GM12878 (cell line): Measurements from ENCODE around the gene KIRREL3. TPM values are rescaled to one million over a fixed set of nuclear protein-coding genes. Genes with fewer than 3 reads are reported as not detected.

ENCODE experiments used
- ATAC-seq: fragments of 200-7000 bp; cut with Tn5 transposase; 3 replicates; pipeline ENCODE4 v1.9.1; 2020; ENCODE audit warnings: mild to moderate bottlenecking, moderate library complexity
- BruUV-seq: library from RNA; stranded (reverse); fragments of 400-500 nt; replicated peaks from 2 replicates; lab custom pipeline; 2021; lab: Mats Ljungman, UMichigan
- CTCF ChIA-PET: fragments of 300-600 bp; sonication (Branson Sonifier 250); formaldehyde crosslinking; extraction: SDS; loops from one replicate; lab custom pipeline; 2021; ENCODE audit warnings: inconsistent platforms; lab: Yijun Ruan, JAX
- POLR2A ChIA-PET: fragments of 350-600 bp; formaldehyde crosslinking; extraction: SDS; loops from one replicate; lab custom pipeline; 2021; ENCODE audit warnings: inconsistent platforms; lab: Charles Lee
- RAD21 ChIA-PET: fragments of 300-600 bp; sonication (Branson Sonifier 250); formaldehyde crosslinking; loops from one replicate; lab custom pipeline; 2023; ENCODE audit warnings: antibody characterized with exemption; ENCODE audit not compliant: unreplicated experiment; lab: Charles Lee
- SMC1A ChIA-PET: fragments of 300-600 bp; sonication (Branson Sonifier 250); formaldehyde crosslinking; loops from one replicate; lab custom pipeline; 2023; ENCODE audit not compliant: unreplicated experiment, uncharacterized antibody; lab: Charles Lee
- DNase-seq: peaks from one replicate; pipeline ENCODE4 v3.0.0-alpha.2; 2011; ENCODE audit warnings: low read depth, low spot score
- FAIRE-seq: peaks from 3 replicates; lab custom pipeline; 2011; peaks lifted over from hg19 to GRCh38; lab: Jason Lieb, UNC
- H2AFZ ChIP-seq: 2 replicates; pipeline ENCODE4 v1.6.0; 2011; ENCODE audit warnings: low read depth, low read length, control low read depth; ENCODE audit not compliant: control insufficient read depth
- H3K27ac ChIP-seq: 2 replicates; pipeline ENCODE4 v1.5.1; 2011; ENCODE audit warnings: control low read depth; ENCODE audit not compliant: control insufficient read depth, insufficient read depth
- H3K27me3 ChIP-seq, 2 experiments: replicated peaks in 1 of 2; 2 replicates each; pipeline versions ENCODE4 v1.6.0 to v1.6.1; 2011; ENCODE audit warnings: low read length in 1 of 2; ENCODE audit not compliant: control insufficient read depth in 2 of 2, insufficient read depth in 2 of 2
- H3K36me3 ChIP-seq, 2 experiments: 2 replicates each; pipeline ENCODE4 v1.5.1; 2011; ENCODE audit warnings: low read length in 1 of 2; ENCODE audit not compliant: control insufficient read depth in 2 of 2, insufficient read depth in 2 of 2
- H3K4me1 ChIP-seq: 2 replicates; pipeline ENCODE4 v1.6.1; 2011; ENCODE audit warnings: mild to moderate bottlenecking, low read length, moderate library complexity, mixed read lengths; ENCODE audit not compliant: control insufficient read depth, insufficient read depth
- H3K4me2 ChIP-seq: 2 replicates; pipeline ENCODE4 v1.6.0; 2011; ENCODE audit warnings: control low read depth; ENCODE audit not compliant: control insufficient read depth, insufficient read depth
- H3K4me3 ChIP-seq: fragments of 200-600 bp; sonication (generic); 2 replicates; pipeline ENCODE4 v1.5.1; 2016
- H3K79me2 ChIP-seq: 2 replicates; pipeline ENCODE4 v1.6.0; 2011; ENCODE audit warnings: low read length; ENCODE audit not compliant: control insufficient read depth, insufficient read depth
- H3K9ac ChIP-seq: 2 replicates; pipeline ENCODE4 v1.8.0; 2011; ENCODE audit warnings: low read length, control low read depth, mixed read lengths; ENCODE audit not compliant: control insufficient read depth, insufficient read depth
- H3K9me3 ChIP-seq: replicated peaks from 3 replicates; pipeline ENCODE4 v1.5.1; 2011; ENCODE audit warnings: mild to moderate bottlenecking, low read length; ENCODE audit not compliant: control insufficient read depth, insufficient read depth
- H4K20me1 ChIP-seq: 2 replicates; pipeline ENCODE4 v1.6.0; 2011; ENCODE audit not compliant: control insufficient read depth, insufficient read depth
- MEF2A ChIP-seq: IDR thresholded peaks from 2 replicates; pipeline ENCODE4 v1.6.1; 2011; ENCODE audit warnings: low read depth, mild to moderate bottlenecking, low read length, moderate library complexity; ENCODE audit not compliant: insufficient read depth
- SMC3 ChIP-seq: IDR thresholded peaks from 2 replicates; pipeline ENCODE4 v1.6.1; 2011; ENCODE audit warnings: low read length, improper control_type of control experiment, borderline replicate concordance
- TBL1XR1 ChIP-seq: IDR thresholded peaks from 2 replicates; pipeline ENCODE4 v1.6.1; 2012; ENCODE audit warnings: low read depth, low read length, improper control_type of control experiment
- YBX1 ChIP-seq: fragments of 450-650 bp; IDR thresholded peaks from 2 replicates; pipeline ENCODE4 v1.6.1; 2016; ENCODE audit warnings: antibody characterized with exemption
- ZBTB40 ChIP-seq: fragments of 450-650 bp; IDR thresholded peaks from 2 replicates; pipeline ENCODE4 v1.6.1; 2016; ENCODE audit warnings: mild to moderate bottlenecking, moderate library complexity, borderline replicate concordance
- ZNF24 ChIP-seq: fragments of 450-650 bp; IDR thresholded peaks from 2 replicates; pipeline ENCODE4 v1.6.1; 2017; ENCODE audit warnings: antibody characterized with exemption, mild to moderate bottlenecking
- WGBS: methylation state at CpG from one replicate; pipeline ENCODE4 v1.1.6; 2016; ENCODE audit warnings: low lambda C conversion rate; ENCODE audit not compliant: insufficient replicate concordance, insufficient coverage; ENCODE audit errors: missing lambda C conversion rate; 5-methylcytosine and 5-hydroxymethylcytosine counted together
- in situ Hi-C: fragments of 300-500 bp; cut with MboI; formaldehyde crosslinking; loops from 9 replicates; pipeline ENCODE4 v1.14.3; 2018; ENCODE audit warnings: mixed read lengths
- intact Hi-C: fragments of 100-400 bp; cut with micrococcal nuclease; formaldehyde crosslinking; loops from one replicate; pipeline ENCODE4 v1.14.2; 2022; ENCODE audit not compliant: unreplicated experiment
- polyA plus RNA-seq, 11 experiments: library from polyadenylated mRNA; depleted of rRNA in 4 of 11; unstranded in 6 of 11; stranded (reverse) in 5 of 11; fragments of >200 nt; fragmentation: Nextera tagmentation in 4 of 11; fragmentation: Illumina TruSeq in 1 of 11; extraction: Ambion mirVana in 4 of 11; extraction: Trizol in 1 of 11; gene quantifications; 1 replicate in 1 of 11; 2 replicates in 10 of 11; pipeline versions ENCODE4 v1.2.1 to v1.2.3, GENCODE V29; 2011 to 2016; ENCODE audit warnings: inconsistent platforms in 2 of 11, missing spikeins in 2 of 11, low read depth in 1 of 11
- total RNA-seq, 4 experiments: library from RNA; depleted of rRNA in 3 of 4; stranded (reverse); fragments of >200 nt in 3 of 4; fragmentation: Illumina TruSeq in 1 of 4; extraction: Trizol in 1 of 4; gene quantifications; 2 replicates each; pipeline versions ENCODE4 v1.2.1 to v1.2.3, GENCODE V29; 2013 to 2021
- TF ChIP-seq, protein P1 (sequence below): IDR thresholded peaks from 2 replicates; pipeline ENCODE4 v1.6.1; 2011; ENCODE audit warnings: mild to moderate bottlenecking, low read depth, low read length, moderate library complexity; ENCODE audit not compliant: insufficient replicate concordance
- TF ChIP-seq, protein P2 (sequence below): IDR thresholded peaks from 2 replicates; pipeline ENCODE4 v1.6.1; 2012; ENCODE audit warnings: improper control_type of control experiment, low read depth, low read length; ENCODE audit not compliant: insufficient replicate concordance
- TF ChIP-seq, protein P3 (sequence below): fragments of 450-650 bp; IDR thresholded peaks from 2 replicates; pipeline ENCODE4 v1.6.1; 2017; ENCODE audit warnings: mild to moderate bottlenecking, moderate library complexity

Gene KIRREL3
- total and polyA plus RNA-seq, 10 of the 15 experiments (the other 5 are each of a cell fraction or from before 2014, with no cell fraction given) = under 0.01 TPM; not detected in 9

- Histone ChIP-seq H3K9me3 (no peaks in the 10 kb centered on the region), H2AFZ (no peak overlapping the region), H3K4me1 (peaks cover 9% of the 10 kb centered on the region), H3K36me3 (no peaks in the 10 kb centered on the region), H3K79me2 (no peaks in the 10 kb centered on the region), H3K27ac (no peak overlapping the region), H3K4me3 (no peak overlapping the region), H4K20me1 (no peaks in the 10 kb centered on the region), H3K9ac (no peak overlapping the region), H3K27me3 (no peaks in the 10 kb centered on the region), H3K4me2 (no peak overlapping the region)
- in situ Hi-C loops = no loop called here
- 50% methylated on average over 4 of the region's 4 CpGs for WGBS
- ATAC-seq = no peak
- ChIA-PET RAD21 (no interaction called here), POLR2A (no interaction called here), CTCF (interaction anchor here (0.6 to 1.1 kb wide), 3 partner anchors 9 to 695 kb away, joined by 3 to 4 read pairs (median 4); no protein-coding TSS in a partner anchor), SMC1A (no interaction called here)
- DNase-seq = no peak
- no peak for FAIRE-seq
- no TSS peak for BruUV-seq
- intact Hi-C loops = no loop called here
- TF ChIP-seq SMC3 (no peak), TBL1XR1 (no peak), ZNF24 (no peak), ZBTB40 (no peak), YBX1 (no peak), MEF2A (no peak)
- TF ChIP-seq, protein P1, sequence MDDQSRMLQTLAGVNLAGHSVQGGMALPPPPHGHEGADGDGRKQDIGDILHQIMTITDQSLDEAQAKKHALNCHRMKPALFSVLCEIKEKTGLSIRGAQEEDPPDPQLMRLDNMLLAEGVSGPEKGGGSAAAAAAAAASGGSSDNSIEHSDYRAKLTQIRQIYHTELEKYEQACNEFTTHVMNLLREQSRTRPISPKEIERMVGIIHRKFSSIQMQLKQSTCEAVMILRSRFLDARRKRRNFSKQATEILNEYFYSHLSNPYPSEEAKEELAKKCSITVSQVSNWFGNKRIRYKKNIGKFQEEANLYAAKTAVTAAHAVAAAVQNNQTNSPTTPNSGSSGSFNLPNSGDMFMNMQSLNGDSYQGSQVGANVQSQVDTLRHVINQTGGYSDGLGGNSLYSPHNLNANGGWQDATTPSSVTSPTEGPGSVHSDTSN = no peak
- TF ChIP-seq, protein P2, sequence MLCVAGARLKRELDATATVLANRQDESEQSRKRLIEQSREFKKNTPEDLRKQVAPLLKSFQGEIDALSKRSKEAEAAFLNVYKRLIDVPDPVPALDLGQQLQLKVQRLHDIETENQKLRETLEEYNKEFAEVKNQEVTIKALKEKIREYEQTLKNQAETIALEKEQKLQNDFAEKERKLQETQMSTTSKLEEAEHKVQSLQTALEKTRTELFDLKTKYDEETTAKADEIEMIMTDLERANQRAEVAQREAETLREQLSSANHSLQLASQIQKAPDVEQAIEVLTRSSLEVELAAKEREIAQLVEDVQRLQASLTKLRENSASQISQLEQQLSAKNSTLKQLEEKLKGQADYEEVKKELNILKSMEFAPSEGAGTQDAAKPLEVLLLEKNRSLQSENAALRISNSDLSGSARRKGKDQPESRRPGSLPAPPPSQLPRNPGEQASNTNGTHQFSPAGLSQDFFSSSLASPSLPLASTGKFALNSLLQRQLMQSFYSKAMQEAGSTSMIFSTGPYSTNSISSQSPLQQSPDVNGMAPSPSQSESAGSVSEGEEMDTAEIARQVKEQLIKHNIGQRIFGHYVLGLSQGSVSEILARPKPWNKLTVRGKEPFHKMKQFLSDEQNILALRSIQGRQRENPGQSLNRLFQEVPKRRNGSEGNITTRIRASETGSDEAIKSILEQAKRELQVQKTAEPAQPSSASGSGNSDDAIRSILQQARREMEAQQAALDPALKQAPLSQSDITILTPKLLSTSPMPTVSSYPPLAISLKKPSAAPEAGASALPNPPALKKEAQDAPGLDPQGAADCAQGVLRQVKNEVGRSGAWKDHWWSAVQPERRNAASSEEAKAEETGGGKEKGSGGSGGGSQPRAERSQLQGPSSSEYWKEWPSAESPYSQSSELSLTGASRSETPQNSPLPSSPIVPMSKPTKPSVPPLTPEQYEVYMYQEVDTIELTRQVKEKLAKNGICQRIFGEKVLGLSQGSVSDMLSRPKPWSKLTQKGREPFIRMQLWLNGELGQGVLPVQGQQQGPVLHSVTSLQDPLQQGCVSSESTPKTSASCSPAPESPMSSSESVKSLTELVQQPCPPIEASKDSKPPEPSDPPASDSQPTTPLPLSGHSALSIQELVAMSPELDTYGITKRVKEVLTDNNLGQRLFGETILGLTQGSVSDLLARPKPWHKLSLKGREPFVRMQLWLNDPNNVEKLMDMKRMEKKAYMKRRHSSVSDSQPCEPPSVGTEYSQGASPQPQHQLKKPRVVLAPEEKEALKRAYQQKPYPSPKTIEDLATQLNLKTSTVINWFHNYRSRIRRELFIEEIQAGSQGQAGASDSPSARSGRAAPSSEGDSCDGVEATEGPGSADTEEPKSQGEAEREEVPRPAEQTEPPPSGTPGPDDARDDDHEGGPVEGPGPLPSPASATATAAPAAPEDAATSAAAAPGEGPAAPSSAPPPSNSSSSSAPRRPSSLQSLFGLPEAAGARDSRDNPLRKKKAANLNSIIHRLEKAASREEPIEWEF = no peak
- TF ChIP-seq, protein P3, sequence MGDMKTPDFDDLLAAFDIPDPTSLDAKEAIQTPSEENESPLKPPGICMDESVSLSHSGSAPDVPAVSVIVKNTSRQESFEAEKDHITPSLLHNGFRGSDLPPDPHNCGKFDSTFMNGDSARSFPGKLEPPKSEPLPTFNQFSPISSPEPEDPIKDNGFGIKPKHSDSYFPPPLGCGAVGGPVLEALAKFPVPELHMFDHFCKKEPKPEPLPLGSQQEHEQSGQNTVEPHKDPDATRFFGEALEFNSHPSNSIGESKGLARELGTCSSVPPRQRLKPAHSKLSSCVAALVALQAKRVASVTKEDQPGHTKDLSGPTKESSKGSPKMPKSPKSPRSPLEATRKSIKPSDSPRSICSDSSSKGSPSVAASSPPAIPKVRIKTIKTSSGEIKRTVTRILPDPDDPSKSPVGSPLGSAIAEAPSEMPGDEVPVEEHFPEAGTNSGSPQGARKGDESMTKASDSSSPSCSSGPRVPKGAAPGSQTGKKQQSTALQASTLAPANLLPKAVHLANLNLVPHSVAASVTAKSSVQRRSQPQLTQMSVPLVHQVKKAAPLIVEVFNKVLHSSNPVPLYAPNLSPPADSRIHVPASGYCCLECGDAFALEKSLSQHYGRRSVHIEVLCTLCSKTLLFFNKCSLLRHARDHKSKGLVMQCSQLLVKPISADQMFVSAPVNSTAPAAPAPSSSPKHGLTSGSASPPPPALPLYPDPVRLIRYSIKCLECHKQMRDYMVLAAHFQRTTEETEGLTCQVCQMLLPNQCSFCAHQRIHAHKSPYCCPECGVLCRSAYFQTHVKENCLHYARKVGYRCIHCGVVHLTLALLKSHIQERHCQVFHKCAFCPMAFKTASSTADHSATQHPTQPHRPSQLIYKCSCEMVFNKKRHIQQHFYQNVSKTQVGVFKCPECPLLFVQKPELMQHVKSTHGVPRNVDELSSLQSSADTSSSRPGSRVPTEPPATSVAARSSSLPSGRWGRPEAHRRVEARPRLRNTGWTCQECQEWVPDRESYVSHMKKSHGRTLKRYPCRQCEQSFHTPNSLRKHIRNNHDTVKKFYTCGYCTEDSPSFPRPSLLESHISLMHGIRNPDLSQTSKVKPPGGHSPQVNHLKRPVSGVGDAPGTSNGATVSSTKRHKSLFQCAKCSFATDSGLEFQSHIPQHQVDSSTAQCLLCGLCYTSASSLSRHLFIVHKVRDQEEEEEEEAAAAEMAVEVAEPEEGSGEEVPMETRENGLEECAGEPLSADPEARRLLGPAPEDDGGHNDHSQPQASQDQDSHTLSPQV = no peak
These were observed 255.9 kb downstream of the KIRREL3 start for GRCh38 chr11:126744699-126745098.
